ENCODE results near the gene ZNF473. TPM values are rescaled to one million over a fixed set of nuclear protein-coding genes. Genes with fewer than 3 reads are reported as not detected.
A peak's percentile ranks its signal among the peaks of the same experiment; 100 is the strongest.

ZNF473 gene
- total RNA-seq, 2 experiments from 2014 or later, result 7.9 to 8.4 TPM

- Mint-ChIP-seq H3K27me3 (no peaks in the 10 kb centered on the region), H3K9me3 (ENCODE audit: low read depth) (no peaks in the 10 kb centered on the region), H3K4me3 (no peak overlapping the region), H3K36me3 (peaks cover 31% of the 10 kb centered on the region), H3K4me1 (peaks cover 20% of the 10 kb centered on the region), H3K27ac (no peak overlapping the region)
- CTCF ChIA-PET, result no interaction called here
- ATAC-seq, result no peak
- no peak for DNase-seq
Measured at GRCh38 chr19:50008532-50008931, 17.3 kb upstream of the ZNF473 start.

- CTCF ChIA-PET, result no interaction called here
- Mint-ChIP-seq H3K4me3 (no peak overlapping the region), H3K27ac (no peak overlapping the region), H3K4me1 (no peaks in the 10 kb centered on the region), H3K36me3 (peaks cover 47% of the 10 kb centered on the region), H3K27me3 (no peaks in the 10 kb centered on the region), H3K9me3 (ENCODE audit: low read depth) (no peaks in the 10 kb centered on the region)
- DNase-seq, result no peak
- no peak for ATAC-seq
Measured at GRCh38 chr19:50016225-50016807, 9.5 kb upstream of the ZNF473 start.

- no peak for ATAC-seq
- peaks cover 15% of the 10 kb centered on the region for H3K4me1 Mint-ChIP-seq
- H3K4me3 Mint-ChIP-seq, result no peak overlapping the region
- peaks cover 28% of the 10 kb centered on the region for H3K36me3 Mint-ChIP-seq
- DNase-seq, result no peak
- no peak overlapping the region for H3K27ac Mint-ChIP-seq
- CTCF ChIA-PET, result no interaction called here
- no peaks in the 10 kb centered on the region for H3K27me3 Mint-ChIP-seq
- no peaks in the 10 kb centered on the region for H3K9me3 Mint-ChIP-seq (ENCODE audit: low read depth)
Measured at GRCh38 chr19:50020481-50020880, 5.3 kb upstream of the ZNF473 start.

GRCh38 chr19:50022823-50023222 is 3.0 kb upstream of the ZNF473 start:
- DNase-seq, result no peak
- Mint-ChIP-seq H3K4me3 (no peak overlapping the region), H3K27me3 (no peaks in the 10 kb centered on the region), H3K9me3 (ENCODE audit: low read depth) (peaks cover 3% of the 10 kb centered on the region), H3K4me1 (peaks cover 30% of the 10 kb centered on the region), H3K36me3 (peaks cover 24% of the 10 kb centered on the region), H3K27ac (no peak overlapping the region)
- CTCF ChIA-PET, result no interaction called here
- ATAC-seq, result no peak

- DNase-seq (no peak), ATAC-seq (no peak)
- peaks cover 32% of the 10 kb centered on the region for H3K4me1 Mint-ChIP-seq
- peak overlapping the region; percentile 80 for H3K4me3 Mint-ChIP-seq
- CTCF ChIA-PET, result interaction anchor here (0.8 to 1.9 kb wide), 4 partner anchors 9 to 111 kb away, joined by 3 to 8 read pairs (median 3); no protein-coding TSS in a partner anchor
- peaks cover 18% of the 10 kb centered on the region for H3K36me3 Mint-ChIP-seq
- no peaks in the 10 kb centered on the region for H3K27me3 Mint-ChIP-seq
- H3K27ac Mint-ChIP-seq, result peak overlapping the region; percentile 92
- peaks cover 3% of the 10 kb centered on the region for H3K9me3 Mint-ChIP-seq (ENCODE audit: low read depth)
Measured at GRCh38 chr19:50024719-50025021, 1.1 kb upstream of the ZNF473 start.

- peak; percentile 99 for DNase-seq
- peak; percentile 90 for ATAC-seq
- peak within 1 kb of the TSS; percentile 80 for H3K4me3 Mint-ChIP-seq
- H3K27me3 Mint-ChIP-seq, result no peaks in the 10 kb centered on the region
- peaks cover 32% of the 10 kb centered on the region for H3K4me1 Mint-ChIP-seq
- H3K9me3 Mint-ChIP-seq (ENCODE audit: low read depth), result peaks cover 3% of the 10 kb centered on the region
- CTCF ChIA-PET, result interaction anchor here (0.8 to 1.9 kb wide), 4 partner anchors 9 to 111 kb away, joined by 3 to 8 read pairs (median 3); no protein-coding TSS in a partner anchor
- H3K36me3 Mint-ChIP-seq, result peaks cover 16% of the 10 kb centered on the region
- H3K27ac Mint-ChIP-seq, result peak within 1 kb of the TSS; percentile 92
Measured at GRCh38 chr19:50025022-50025793, 597 bp upstream of the ZNF473 start, which contains the start of gene VRK3. Gene VRK3, minus strand, starts transcription at chr19:50025372. Its CDS starts 9,210 bp downstream, at chr19:50016162.

- no peak for ATAC-seq
- Mint-ChIP-seq H3K36me3 (peaks cover 23% of the 10 kb centered on the region), H3K4me1 (peaks cover 32% of the 10 kb centered on the region), H3K9me3 (ENCODE audit: low read depth) (peaks cover 3% of the 10 kb centered on the region), H3K27me3 (no peaks in the 10 kb centered on the region), H3K4me3 (peak overlapping the region; percentile 42), H3K27ac (peak overlapping the region; percentile 92)
- DNase-seq, result no peak
- CTCF ChIA-PET, result no interaction called here
Measured at GRCh38 chr19:50026550-50026906, 723 bp downstream of the ZNF473 start.

- no peaks in the 10 kb centered on the region for H3K27me3 Mint-ChIP-seq
- H3K36me3 Mint-ChIP-seq, result peaks cover 48% of the 10 kb centered on the region
- H3K4me1 Mint-ChIP-seq, result peaks cover 18% of the 10 kb centered on the region
- H3K9me3 Mint-ChIP-seq (ENCODE audit: low read depth), result peaks cover 3% of the 10 kb centered on the region
- no peak overlapping the region for H3K4me3 Mint-ChIP-seq
- CTCF ChIA-PET, result no interaction called here
- H3K27ac Mint-ChIP-seq, result no peak overlapping the region
- DNase-seq, result no peak
- no peak for ATAC-seq
Measured at GRCh38 chr19:50030225-50030624, 4.4 kb downstream of the ZNF473 start.

- H3K27ac Mint-ChIP-seq, result no peak overlapping the region
- no peak for ATAC-seq
Measured at GRCh38 chr19:50030937-50031336, 5.1 kb downstream of the ZNF473 start.

GRCh38 chr19:50036908-50037307 is 11.1 kb downstream of the ZNF473 start:
- H3K27ac Mint-ChIP-seq, result no peak overlapping the region
- no peaks in the 10 kb centered on the region for H3K4me1 Mint-ChIP-seq
- peaks cover under 1% of the 10 kb centered on the region for H3K9me3 Mint-ChIP-seq (ENCODE audit: low read depth)
- no peaks in the 10 kb centered on the region for H3K27me3 Mint-ChIP-seq
- ATAC-seq (no peak), DNase-seq (no peak)
- CTCF ChIA-PET, result no interaction called here
- H3K36me3 Mint-ChIP-seq, result peaks cover 69% of the 10 kb centered on the region
- no peak overlapping the region for H3K4me3 Mint-ChIP-seq

More at GRCh38 chr19:50030937-50031336, 5.1 kb downstream of the ZNF473 start:
- no peak for DNase-seq
- Mint-ChIP-seq H3K4me1 (peaks cover 13% of the 10 kb centered on the region), H3K4me3 (no peak overlapping the region), H3K9me3 (ENCODE audit: low read depth) (peaks cover 3% of the 10 kb centered on the region), H3K36me3 (peaks cover 52% of the 10 kb centered on the region), H3K27me3 (no peaks in the 10 kb centered on the region)
- CTCF ChIA-PET, result no interaction called here

GRCh38 chr19:50039968-50040367 is 14.2 kb downstream of the ZNF473 start:
- Mint-ChIP-seq H3K27ac (no peak overlapping the region), H3K4me1 (no peaks in the 10 kb centered on the region), H3K36me3 (peaks cover 72% of the 10 kb centered on the region), H3K4me3 (no peak overlapping the region), H3K27me3 (no peaks in the 10 kb centered on the region), H3K9me3 (ENCODE audit: low read depth) (peaks cover 22% of the 10 kb centered on the region)
- CTCF ChIA-PET, result no interaction called here
- ATAC-seq, result no peak
- no peak for DNase-seq

GRCh38 chr19:50040967-50041366 is 15.2 kb downstream of the ZNF473 start:
- Mint-ChIP-seq H3K4me1 (no peaks in the 10 kb centered on the region), H3K27me3 (no peaks in the 10 kb centered on the region), H3K27ac (no peak overlapping the region), H3K4me3 (no peak overlapping the region), H3K36me3 (peaks cover 77% of the 10 kb centered on the region), H3K9me3 (ENCODE audit: low read depth) (peaks cover 32% of the 10 kb centered on the region)
- CTCF ChIA-PET, result no interaction called here
- DNase-seq, result no peak
- ATAC-seq, result no peak

- CTCF ChIA-PET, result no interaction called here
- no peak for ATAC-seq
- Mint-ChIP-seq H3K27ac (no peak overlapping the region), H3K4me3 (no peak overlapping the region), H3K4me1 (no peaks in the 10 kb centered on the region), H3K27me3 (no peaks in the 10 kb centered on the region), H3K36me3 (peaks cover 82% of the 10 kb centered on the region), H3K9me3 (ENCODE audit: low read depth) (peaks cover 32% of the 10 kb centered on the region)
- DNase-seq, result no peak
Measured at GRCh38 chr19:50042363-50043024, 16.7 kb downstream of the ZNF473 start.

GRCh38 chr19:50043967-50044366 is 18.2 kb downstream of the ZNF473 start:
- no peak for ATAC-seq
- Mint-ChIP-seq H3K36me3 (peaks cover 92% of the 10 kb centered on the region), H3K9me3 (ENCODE audit: low read depth) (peaks cover 34% of the 10 kb centered on the region), H3K27me3 (no peaks in the 10 kb centered on the region), H3K27ac (no peak overlapping the region), H3K4me3 (no peak overlapping the region), H3K4me1 (no peaks in the 10 kb centered on the region)
- DNase-seq, result no peak
- CTCF ChIA-PET, result interaction anchor here (1.2 kb wide), 1 partner anchor 92 kb away, joined by 3 read pairs; no protein-coding TSS in a partner anchor

All from activated CD8-positive, alpha-beta memory T cell treated with anti-CD3 and anti-CD28 coated beads, Interleukin-2, amount 10 ng/mL, durations not matched to agents 7 days and 5 days (primary cell).